HG02798 (cell line): Measurements from ENCODE around the gene CACNA2D2.

ENCODE experiments used
- ATAC-seq: cut with Tn5 transposase; IDR thresholded peaks from one replicate; pipeline ENCODE4 v1.9.1; 2021; ENCODE audit warnings: mild to moderate bottlenecking; ENCODE audit not compliant: unreplicated experiment, poor library complexity

Gene CACNA2D2

DNA sequence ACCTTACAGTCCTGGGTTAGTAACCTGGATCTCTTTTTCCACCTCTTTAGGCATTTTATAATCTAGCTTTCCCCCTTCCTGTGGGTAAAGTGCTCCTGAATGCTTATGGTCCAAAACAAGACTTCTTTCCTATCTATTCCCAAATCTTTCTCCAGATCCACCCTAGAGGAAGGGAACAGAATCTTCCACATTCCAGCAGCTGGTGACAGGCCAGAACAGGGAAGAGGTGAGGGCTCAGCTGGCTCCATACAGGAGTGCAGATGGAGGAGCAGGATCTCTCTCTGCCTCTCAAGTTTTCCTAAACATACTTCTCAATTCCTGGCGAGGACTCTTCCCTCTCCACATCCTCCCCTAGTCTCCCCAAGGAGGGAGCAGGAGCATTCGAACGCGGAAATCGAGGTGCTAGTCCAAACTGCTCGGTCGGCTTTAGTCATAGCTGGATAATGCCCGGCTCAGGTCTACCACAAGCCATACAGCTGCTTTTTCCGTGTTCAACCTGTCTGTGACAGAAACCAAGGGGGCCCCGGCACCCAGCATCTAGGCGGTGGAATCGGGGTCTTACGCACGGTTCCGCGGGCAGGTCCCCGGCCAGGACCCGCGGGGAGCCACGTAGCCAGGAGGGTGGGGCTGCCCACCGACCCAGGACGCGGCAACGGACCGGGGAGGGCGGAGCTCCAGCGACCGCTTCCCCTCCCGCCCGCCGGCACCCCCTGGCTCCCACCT lies 166.8 kb downstream of the CACNA2D2 start:
- ATAC-seq = peak; percentile 39

GRCh38 chr3:50334339-50335075 lies 168.9 kb downstream of the CACNA2D2 start:
- ATAC-seq = no peak

DNA sequence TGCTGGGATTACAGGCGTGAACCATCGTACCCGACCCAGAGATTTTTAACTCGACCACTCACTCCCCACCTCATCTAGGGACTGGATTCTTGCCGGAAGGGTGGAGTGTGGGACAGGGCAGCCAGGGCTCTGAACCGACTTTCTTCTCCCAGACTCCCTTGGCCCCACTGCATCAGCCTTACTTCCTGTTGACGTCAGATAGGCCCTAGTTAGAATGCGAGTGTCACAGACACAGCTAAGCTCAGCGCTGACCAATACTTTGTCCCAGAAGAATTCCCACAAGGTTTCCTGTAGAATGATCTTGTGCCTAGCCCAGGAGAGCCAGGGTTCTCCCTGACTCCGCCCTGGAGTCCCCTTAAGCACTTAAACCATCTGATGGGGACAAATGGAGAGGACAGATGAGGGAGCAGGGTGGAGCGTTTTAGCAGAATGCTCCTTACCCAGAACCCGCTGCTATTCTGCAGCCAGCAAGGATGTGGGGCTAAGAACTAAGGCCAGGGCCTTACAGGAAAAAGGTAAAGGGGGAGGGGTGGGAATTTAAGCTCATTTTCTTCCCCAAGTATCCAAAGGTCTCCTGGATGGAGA lies 169.6 kb downstream of the CACNA2D2 start:
- ATAC-seq = no peak

DNA sequence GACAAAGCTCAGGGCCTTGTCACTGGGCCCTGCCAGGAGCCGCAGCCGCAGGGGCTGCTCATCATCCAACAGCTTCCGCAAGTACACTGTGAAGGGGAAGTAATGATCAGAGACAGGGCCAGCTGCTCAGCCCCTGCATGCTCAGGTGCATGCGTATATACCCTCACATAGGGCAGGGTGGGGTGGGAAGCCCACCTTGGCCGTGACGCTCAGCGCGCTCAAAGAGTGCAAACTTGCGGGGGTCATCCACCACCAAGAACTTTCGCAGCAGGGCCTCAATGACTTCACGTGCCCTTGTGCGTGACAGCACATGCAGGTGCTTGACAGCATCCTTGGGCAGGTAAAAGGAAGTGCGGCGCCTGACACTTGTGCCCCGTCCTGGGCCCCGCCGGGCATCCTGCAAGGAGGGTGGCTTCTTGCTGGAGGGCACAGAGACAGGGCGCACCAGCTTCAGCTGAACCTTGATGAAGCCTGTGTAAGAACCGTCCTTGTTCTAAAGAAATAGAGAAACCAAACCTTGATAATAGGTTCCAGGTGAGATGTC lies 172.0 kb downstream of the CACNA2D2 start:
- ATAC-seq = no peak

DNA sequence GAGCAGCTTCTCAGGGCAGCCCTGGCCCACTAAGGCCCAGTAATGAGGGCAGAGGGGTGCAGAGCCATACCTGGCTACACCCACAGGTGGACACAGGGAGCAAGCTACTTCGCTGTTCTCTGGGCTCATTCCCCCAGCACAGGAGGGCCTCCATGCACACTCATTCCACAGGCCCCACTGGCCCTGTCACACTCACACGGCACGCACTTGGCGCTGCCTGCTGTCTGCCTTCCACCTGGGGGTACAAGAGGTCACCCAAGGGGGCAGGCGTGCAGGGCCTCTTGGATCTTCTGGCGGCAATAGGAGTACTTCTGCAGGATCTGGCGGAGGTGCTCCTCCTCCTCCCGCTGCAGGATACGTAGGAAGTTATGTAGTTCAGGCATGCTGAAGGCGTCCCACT lies 173.1 kb downstream of the CACNA2D2 start:
- ATAC-seq = no peak

DNA sequence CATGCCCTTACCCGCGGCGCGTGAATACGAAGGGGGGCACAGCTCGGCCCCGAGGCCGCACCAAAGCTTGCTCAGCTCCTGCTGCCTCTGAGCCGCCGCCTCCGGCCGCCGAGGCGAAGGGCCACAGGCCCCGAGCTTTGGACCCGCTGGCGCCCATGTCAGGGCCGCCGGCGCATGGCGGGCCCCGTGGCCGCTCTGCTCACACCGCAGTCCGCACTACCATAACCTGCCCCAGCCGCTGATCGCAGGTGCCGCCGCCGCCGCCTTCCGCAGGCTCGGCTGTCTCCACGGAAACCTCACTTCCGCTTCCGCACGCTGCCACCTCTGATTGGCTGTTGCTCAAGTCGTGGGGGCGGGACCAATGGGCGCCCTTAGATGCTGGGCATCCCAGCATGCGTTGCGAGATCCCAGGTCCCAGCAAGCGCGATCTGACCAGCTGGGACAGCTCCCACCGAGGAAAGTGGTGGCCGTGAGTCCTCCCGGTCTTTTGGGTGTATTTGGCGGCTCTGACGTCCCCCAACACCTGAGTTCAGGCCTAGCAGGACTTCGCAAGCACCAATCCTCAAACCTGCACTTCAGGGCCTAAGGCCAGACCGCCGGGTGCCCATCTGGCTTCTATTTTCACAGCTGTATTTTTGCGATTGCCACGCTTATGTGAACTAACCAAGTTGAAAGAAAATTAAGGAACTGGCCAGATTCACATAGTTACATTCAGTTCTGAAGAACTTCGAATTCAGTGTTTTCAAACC lies 175.3 kb downstream of the CACNA2D2 start, which contains the start of gene TUSC2:
TUSC2 (minus strand) TSS at position 281 of the 749 bp plus-strand sequence; CDS start at position 157, 124 bp downstream.
- ATAC-seq = peak; percentile 92

GRCh38 chr3:50327129-50327528 lies 176.3 kb downstream of the CACNA2D2 start:
- no peak for ATAC-seq

DNA sequence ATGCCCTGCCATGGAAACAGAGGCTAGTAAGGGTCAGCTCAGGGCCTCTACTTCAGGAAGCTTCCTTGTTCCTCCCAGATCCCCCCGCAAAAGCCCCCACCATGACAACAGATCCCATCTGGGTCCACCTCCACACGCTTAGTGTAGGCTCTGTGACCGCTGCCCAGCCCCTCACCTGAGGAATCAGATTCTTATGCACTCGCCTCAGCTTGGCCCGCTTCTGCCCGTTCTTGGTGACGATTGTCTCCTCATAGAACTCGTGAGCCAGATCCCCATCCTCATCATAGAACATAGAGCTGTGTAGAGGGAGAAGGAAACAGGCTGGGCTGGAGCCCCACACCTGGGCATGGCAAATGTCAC lies 177.3 kb downstream of the CACNA2D2 start:
- ATAC-seq = no peak

DNA sequence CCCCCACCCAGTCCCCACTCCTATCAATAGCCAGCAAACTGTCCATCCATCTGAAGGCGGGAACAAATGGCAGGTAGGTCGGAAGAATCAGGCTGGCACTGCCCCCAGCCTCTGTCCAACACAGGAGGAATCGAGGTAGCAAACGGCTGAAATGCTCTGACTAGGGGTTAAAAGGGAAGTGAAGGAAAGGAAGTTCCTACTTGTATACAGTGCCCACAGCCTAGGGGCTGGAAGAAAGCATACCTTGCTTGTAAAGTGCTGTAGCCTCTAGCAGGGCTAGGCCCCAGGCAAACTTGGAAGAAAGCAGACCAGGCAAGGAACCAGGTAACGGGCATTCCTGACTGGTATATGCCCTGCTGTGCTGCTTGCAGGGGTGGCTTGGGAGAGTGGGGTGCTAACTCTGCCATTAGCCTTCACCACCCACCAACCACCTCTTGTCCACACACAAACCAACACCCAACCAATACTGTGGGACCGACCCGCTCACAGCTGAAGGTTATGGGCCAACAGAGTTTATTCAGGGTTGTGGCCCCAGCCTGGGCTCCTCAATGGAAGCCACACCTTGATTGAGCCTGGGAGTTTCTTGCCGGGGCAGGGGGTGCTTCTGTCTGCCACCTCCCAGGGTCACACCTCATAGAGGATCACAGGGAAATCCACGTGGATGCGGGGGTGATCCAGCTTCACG lies 177.8 kb downstream of the CACNA2D2 start:
- ATAC-seq = no peak

DNA sequence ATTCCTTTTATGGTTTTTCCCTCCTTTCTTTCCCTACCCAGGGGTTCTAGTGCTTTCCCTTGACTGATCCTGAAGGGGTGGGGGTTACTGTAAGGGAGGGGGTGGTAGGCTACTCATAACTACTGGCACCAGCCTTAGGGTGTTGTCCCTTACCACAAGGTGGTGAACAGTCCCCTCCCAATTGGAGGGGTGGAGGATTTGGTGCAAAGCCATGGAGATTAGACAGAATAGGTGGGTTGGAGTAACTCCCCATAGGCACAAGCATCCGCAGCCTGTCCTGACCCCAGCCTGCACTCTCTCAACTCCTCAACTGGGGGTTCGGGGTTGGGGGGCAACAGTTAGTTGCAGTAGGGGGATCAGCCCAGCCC lies 178.3 kb downstream of the CACNA2D2 start:
- no peak for ATAC-seq

DNA sequence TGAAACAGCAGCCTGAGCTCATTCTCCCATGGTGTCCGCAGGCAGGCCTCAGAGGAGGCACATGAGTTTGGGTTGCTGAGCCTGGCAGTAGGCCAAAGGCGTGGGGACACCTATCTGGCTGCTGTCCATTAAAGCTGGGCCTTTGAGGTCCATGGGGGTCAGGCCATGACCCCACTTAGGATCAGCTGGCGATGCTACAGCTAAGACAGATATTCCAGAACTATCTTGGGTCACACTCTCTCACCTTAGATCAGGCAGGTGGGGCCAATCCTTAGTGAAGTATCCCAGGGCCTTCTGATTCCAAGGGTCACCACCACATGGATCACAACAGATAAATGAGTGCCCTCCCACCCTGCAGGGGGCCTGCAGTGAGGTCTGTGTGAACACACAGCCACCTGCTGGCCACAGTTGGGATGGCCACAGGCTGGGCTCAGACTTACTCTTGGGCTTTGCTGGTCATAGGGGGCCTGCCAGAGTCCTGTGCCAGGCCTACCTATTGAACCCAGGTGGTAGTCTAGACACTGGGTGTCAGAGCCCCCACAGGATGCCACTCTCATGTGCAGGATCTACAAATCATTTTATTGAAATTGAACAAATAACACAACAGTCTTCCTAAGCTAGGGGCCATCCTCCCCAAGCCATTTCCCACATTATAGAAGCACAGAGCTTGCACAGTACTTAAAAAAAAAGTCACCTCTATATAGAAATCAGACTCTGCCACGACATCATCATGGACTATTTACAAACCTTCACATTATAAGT lies 178.9 kb downstream of the CACNA2D2 start:
- no peak for ATAC-seq

GRCh38 chr3:50323614-50324199 lies 179.7 kb downstream of the CACNA2D2 start:
- ATAC-seq = no peak

GRCh38 chr3:50323092-50323600 lies 180.3 kb downstream of the CACNA2D2 start:
- no peak for ATAC-seq

DNA sequence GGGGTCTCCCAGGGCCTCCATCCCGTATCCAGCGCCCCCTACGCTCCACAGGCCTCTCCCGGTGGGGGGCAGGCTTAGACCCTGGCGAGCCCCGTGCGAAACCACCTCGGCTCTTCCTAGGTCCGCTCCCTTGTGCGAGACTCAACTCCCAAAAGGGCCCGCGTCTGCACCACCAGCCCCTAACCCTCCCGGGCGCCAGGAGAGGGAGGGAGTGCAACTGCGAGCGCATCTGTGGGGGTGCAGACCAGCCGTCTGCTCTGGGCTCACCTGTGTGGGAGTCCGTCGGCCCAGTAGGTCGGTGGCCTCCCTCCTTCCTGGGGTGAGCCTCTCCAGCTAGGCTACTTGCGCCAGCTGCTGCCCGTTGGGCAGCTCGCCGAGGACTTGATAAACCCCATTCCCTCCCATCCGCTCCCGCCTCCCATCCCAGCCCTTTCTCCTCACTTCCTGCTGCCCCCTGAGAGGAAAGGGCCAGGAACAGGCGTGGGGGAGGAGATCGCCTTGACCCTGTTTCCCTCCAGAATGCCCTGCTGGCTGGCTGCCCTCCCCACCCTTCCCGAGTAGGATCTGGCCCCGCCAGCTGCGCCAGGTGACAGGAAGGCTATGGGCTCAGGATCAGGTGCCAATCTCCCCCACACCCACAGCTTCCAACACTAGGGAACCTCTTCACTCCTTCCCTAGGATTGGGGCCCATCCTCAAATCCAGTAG lies 180.9 kb downstream of the CACNA2D2 start, which contains the start of gene HYAL2:
HYAL2 (minus strand) TSS at position 360 of the 706 bp plus-strand sequence. CDS start 2,256 bp downstream, outside the sequence.
- no peak for ATAC-seq

- no peak for ATAC-seq
Measured at GRCh38 chr3:50322115-50322385, 181.4 kb downstream of the CACNA2D2 start.

DNA sequence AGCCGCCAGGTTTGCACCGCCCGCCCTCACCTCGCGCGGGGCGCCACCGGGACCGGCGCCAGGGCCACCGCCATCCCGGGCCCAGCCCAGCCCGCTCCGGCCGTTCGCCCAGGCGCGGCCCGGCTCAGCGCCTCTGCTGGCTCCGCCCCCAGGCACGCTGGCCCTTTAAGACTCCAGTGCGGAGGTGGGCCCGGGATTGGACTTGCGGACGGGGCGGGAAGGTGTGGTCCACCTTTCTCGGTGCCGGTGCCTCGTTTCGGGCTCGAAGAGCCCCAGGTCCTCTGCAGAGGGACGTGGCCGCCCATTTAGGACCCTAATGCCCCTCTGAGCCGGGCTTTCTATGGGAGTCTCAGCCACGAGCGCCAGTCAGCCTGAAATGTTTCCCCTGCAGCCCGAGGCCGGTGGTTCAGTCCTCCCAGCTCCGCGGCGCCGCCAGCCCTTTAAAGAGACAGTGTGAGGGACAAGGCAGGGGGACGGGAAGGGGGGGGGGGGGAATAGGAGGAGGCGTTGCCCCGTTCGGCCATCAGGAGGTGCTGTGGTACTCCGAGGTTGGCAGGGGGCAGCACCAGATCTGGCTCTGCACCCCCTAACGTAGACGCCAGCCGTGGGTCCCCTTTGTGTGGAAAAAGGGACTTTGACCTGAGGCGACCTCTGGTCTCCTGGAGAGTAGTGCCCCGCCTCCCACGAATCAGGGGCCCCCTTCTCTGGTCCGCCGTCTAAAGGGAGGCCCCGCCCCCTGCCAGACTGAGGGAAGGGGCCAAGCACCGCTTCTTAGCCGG lies 181.9 kb downstream of the CACNA2D2 start:
- peak; percentile 83 for ATAC-seq

- ATAC-seq = peak; percentile 62
Measured at GRCh38 chr3:50320853-50321335, 182.5 kb downstream of the CACNA2D2 start.
